ENCODE measurements around the gene PARD3.

Gene PARD3

GRCh38 chr10:34345383-34345782, 469.7 kb downstream of the PARD3 start:
- Mint-ChIP-seq H3K4me1 (no peaks in the 10 kb centered on the region), H3K27me3 (no peaks in the 10 kb centered on the region), H3K9me3 (no peaks in the 10 kb centered on the region), H3K27ac (no peak overlapping the region), H3K4me3 (no peak overlapping the region), H3K36me3 (no peaks in the 10 kb centered on the region)
- ATAC-seq (ENCODE audit: low read depth) (no peak), DNase-seq (ENCODE audit: low spot score in 2 of 2) (no peak)

GRCh38 chr10:34343764-34344163, 471.3 kb downstream of the PARD3 start:
- H3K27ac Mint-ChIP-seq = no peak overlapping the region
- H3K36me3 Mint-ChIP-seq = no peaks in the 10 kb centered on the region
- no peaks in the 10 kb centered on the region for H3K27me3 Mint-ChIP-seq
- DNase-seq (ENCODE audit: low spot score in 2 of 2) = no peak
- no peaks in the 10 kb centered on the region for H3K9me3 Mint-ChIP-seq
- H3K4me3 Mint-ChIP-seq = no peak overlapping the region
- no peak for ATAC-seq (ENCODE audit: low read depth)
- no peaks in the 10 kb centered on the region for H3K4me1 Mint-ChIP-seq

GRCh38 chr10:34341473-34341872, 473.6 kb downstream of the PARD3 start:
- Mint-ChIP-seq H3K27ac (no peak overlapping the region), H3K27me3 (no peaks in the 10 kb centered on the region), H3K4me1 (no peaks in the 10 kb centered on the region), H3K36me3 (no peaks in the 10 kb centered on the region), H3K9me3 (no peaks in the 10 kb centered on the region), H3K4me3 (no peak overlapping the region)
- ATAC-seq (ENCODE audit: low read depth) = no peak
- DNase-seq (ENCODE audit: low spot score in 2 of 2) = no peak

- DNase-seq (ENCODE audit: low spot score in 2 of 2) (no peak), ATAC-seq (ENCODE audit: low read depth) (no peak)
- no peaks in the 10 kb centered on the region for H3K36me3 Mint-ChIP-seq
- H3K4me1 Mint-ChIP-seq = no peaks in the 10 kb centered on the region
- H3K4me3 Mint-ChIP-seq = no peak overlapping the region
- no peaks in the 10 kb centered on the region for H3K9me3 Mint-ChIP-seq
- H3K27me3 Mint-ChIP-seq = no peaks in the 10 kb centered on the region
- H3K27ac Mint-ChIP-seq = no peak overlapping the region
Measured at GRCh38 chr10:34340934-34341333, 474.2 kb downstream of the PARD3 start.

- Mint-ChIP-seq H3K4me1 (no peaks in the 10 kb centered on the region), H3K9me3 (no peaks in the 10 kb centered on the region), H3K27me3 (no peaks in the 10 kb centered on the region), H3K4me3 (no peak overlapping the region), H3K27ac (no peak overlapping the region), H3K36me3 (no peaks in the 10 kb centered on the region)
- ATAC-seq (ENCODE audit: low read depth) (no peak), DNase-seq (ENCODE audit: low spot score in 2 of 2) (no peak)
Measured at GRCh38 chr10:34339816-34340553, 475.1 kb downstream of the PARD3 start.

- Mint-ChIP-seq H3K27me3 (no peaks in the 10 kb centered on the region), H3K4me3 (no peak overlapping the region), H3K9me3 (no peaks in the 10 kb centered on the region), H3K4me1 (no peaks in the 10 kb centered on the region), H3K27ac (no peak overlapping the region), H3K36me3 (no peaks in the 10 kb centered on the region)
- DNase-seq (ENCODE audit: low spot score in 2 of 2) (no peak), ATAC-seq (ENCODE audit: low read depth) (no peak)
Measured at GRCh38 chr10:34337917-34338316, 477.2 kb downstream of the PARD3 start.

GRCh38 chr10:34335960-34336690, 479.0 kb downstream of the PARD3 start:
- Mint-ChIP-seq H3K27ac (no peak overlapping the region), H3K27me3 (no peaks in the 10 kb centered on the region), H3K36me3 (no peaks in the 10 kb centered on the region), H3K4me1 (no peaks in the 10 kb centered on the region), H3K9me3 (no peaks in the 10 kb centered on the region), H3K4me3 (no peak overlapping the region)
- no peak for DNase-seq (ENCODE audit: low spot score in 2 of 2)
- no peak for ATAC-seq (ENCODE audit: low read depth)

GRCh38 chr10:34334908-34335307, 480.2 kb downstream of the PARD3 start:
- Mint-ChIP-seq H3K9me3 (no peaks in the 10 kb centered on the region), H3K27ac (no peak overlapping the region), H3K27me3 (no peaks in the 10 kb centered on the region), H3K36me3 (no peaks in the 10 kb centered on the region), H3K4me3 (no peak overlapping the region), H3K4me1 (no peaks in the 10 kb centered on the region)
- ATAC-seq (ENCODE audit: low read depth) (no peak), DNase-seq (ENCODE audit: low spot score in 2 of 2) (no peak)

GRCh38 chr10:34333513-34333912, 481.6 kb downstream of the PARD3 start:
- Mint-ChIP-seq H3K4me1 (no peaks in the 10 kb centered on the region), H3K36me3 (no peaks in the 10 kb centered on the region), H3K27ac (no peak overlapping the region), H3K4me3 (no peak overlapping the region), H3K27me3 (no peaks in the 10 kb centered on the region), H3K9me3 (no peaks in the 10 kb centered on the region)
- DNase-seq (ENCODE audit: low spot score in 2 of 2) (no peak), ATAC-seq (ENCODE audit: low read depth) (no peak)

- peaks cover 3% of the 10 kb centered on the region for H3K9me3 Mint-ChIP-seq
- no peaks in the 10 kb centered on the region for H3K4me1 Mint-ChIP-seq
- H3K27ac Mint-ChIP-seq = no peak overlapping the region
- ATAC-seq (ENCODE audit: low read depth) (no peak), DNase-seq (ENCODE audit: low spot score in 2 of 2) (no peak)
- H3K4me3 Mint-ChIP-seq = no peak overlapping the region
- no peaks in the 10 kb centered on the region for H3K36me3 Mint-ChIP-seq
- peaks cover 1% of the 10 kb centered on the region for H3K27me3 Mint-ChIP-seq
Measured at GRCh38 chr10:34327184-34327583, 487.9 kb downstream of the PARD3 start.

GRCh38 chr10:34323192-34323591, 491.9 kb downstream of the PARD3 start:
- Mint-ChIP-seq H3K27me3 (peaks cover 1% of the 10 kb centered on the region), H3K9me3 (peaks cover 3% of the 10 kb centered on the region), H3K4me1 (no peaks in the 10 kb centered on the region), H3K36me3 (no peaks in the 10 kb centered on the region), H3K27ac (no peak overlapping the region), H3K4me3 (no peak overlapping the region)
- ATAC-seq (ENCODE audit: low read depth) = no peak
- no peak for DNase-seq (ENCODE audit: low spot score in 2 of 2)

GRCh38 chr10:34320265-34320664, 494.8 kb downstream of the PARD3 start:
- no peaks in the 10 kb centered on the region for H3K36me3 Mint-ChIP-seq
- no peak overlapping the region for H3K4me3 Mint-ChIP-seq
- DNase-seq (ENCODE audit: low spot score in 2 of 2) (no peak), ATAC-seq (ENCODE audit: low read depth) (no peak)
- no peaks in the 10 kb centered on the region for H3K4me1 Mint-ChIP-seq
- no peaks in the 10 kb centered on the region for H3K27me3 Mint-ChIP-seq
- no peak overlapping the region for H3K27ac Mint-ChIP-seq
- peaks cover 2% of the 10 kb centered on the region for H3K9me3 Mint-ChIP-seq

GRCh38 chr10:34319197-34319846, 495.8 kb downstream of the PARD3 start:
- Mint-ChIP-seq H3K9me3 (no peaks in the 10 kb centered on the region), H3K4me3 (no peak overlapping the region), H3K27ac (no peak overlapping the region), H3K4me1 (no peaks in the 10 kb centered on the region), H3K27me3 (no peaks in the 10 kb centered on the region), H3K36me3 (no peaks in the 10 kb centered on the region)
- no peak for DNase-seq (ENCODE audit: low spot score in 2 of 2)
- ATAC-seq (ENCODE audit: low read depth) = no peak

GRCh38 chr10:34316154-34316553, 498.9 kb downstream of the PARD3 start:
- H3K36me3 Mint-ChIP-seq = no peaks in the 10 kb centered on the region
- no peak for ATAC-seq (ENCODE audit: low read depth)
- H3K9me3 Mint-ChIP-seq = no peaks in the 10 kb centered on the region

More at GRCh38 chr10:34316154-34316553, 498.9 kb downstream of the PARD3 start:
- H3K4me1 Mint-ChIP-seq = no peaks in the 10 kb centered on the region
- no peak for DNase-seq (ENCODE audit: low spot score in 2 of 2)
- no peak overlapping the region for H3K27ac Mint-ChIP-seq
- H3K4me3 Mint-ChIP-seq = no peak overlapping the region
- no peaks in the 10 kb centered on the region for H3K27me3 Mint-ChIP-seq
